ENCODE measurements around the gene NFKBIL1. TPM values are rescaled to one million over a fixed set of nuclear protein-coding genes. Genes with fewer than 3 reads are reported as not detected.

Gene NFKBIL1
- total RNA-seq, 1 experiment from 2014 or later: 15.1 TPM

DNA sequence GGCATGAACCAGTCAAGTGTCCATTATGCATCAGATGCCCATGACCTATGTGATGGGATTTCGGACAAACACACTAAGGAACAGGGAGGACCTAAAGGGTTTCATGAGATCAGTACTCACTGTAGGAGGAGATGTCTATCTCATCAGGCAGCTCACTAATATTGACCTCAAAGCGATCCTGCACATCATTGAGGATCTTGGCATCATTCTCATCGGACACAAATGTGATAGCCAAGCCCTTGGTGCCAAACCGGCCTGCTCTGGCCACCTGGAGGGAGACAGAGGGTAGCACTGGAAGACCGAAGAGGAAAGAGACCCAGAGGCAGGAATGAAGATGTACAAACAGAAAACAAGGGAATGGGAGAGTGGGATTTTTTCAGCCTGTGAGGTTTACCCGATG is 16.7 kb upstream of the NFKBIL1 start:
- Histone ChIP-seq H2AFZ (ENCODE audit: low read length) (no peak overlapping the region), H3K79me2 (ENCODE audit: insufficient read depth, low read length) (no peaks in the 10 kb centered on the region; the same call in 1 of the 2 replicates), H3K23me2 (ENCODE audit: insufficient read length, low read depth, low read length, poor library complexity, severe bottlenecking) (no peaks in the 10 kb centered on the region), H3K27ac (ENCODE audit: insufficient read length, low read depth, low read length) (no peak overlapping the region), H3T11ph (ENCODE audit: low read length) (no peak overlapping the region), H4K91ac (ENCODE audit: insufficient read length, low read depth, low read length) (no peak overlapping the region), H3K9ac (ENCODE audit: extremely low read depth, insufficient read length, low read length) (no peak overlapping the region), H2BK120ac (ENCODE audit: low read depth, low read length, poor library complexity, severe bottlenecking) (no peak overlapping the region), H3K56ac (ENCODE audit: insufficient read length, low read depth, low read length) (no peak overlapping the region), H3K4ac (ENCODE audit: low read depth, low read length) (no peak overlapping the region), H4K20me1 (ENCODE audit: control insufficient read depth, insufficient read depth, insufficient read length) (peaks cover 4% of the 10 kb centered on the region), H3K23ac (ENCODE audit: insufficient read length, low read depth, low read length) (no peak overlapping the region), H2BK5ac (ENCODE audit: insufficient read length, low read length) (no peak overlapping the region), H3K9me3 (ENCODE audit: control insufficient read depth, low read depth, low read length) (no peaks in the 10 kb centered on the region), H2BK20ac (ENCODE audit: low read depth, low read length, poor library complexity, severe bottlenecking) (no peak overlapping the region), H2BK15ac (ENCODE audit: low read depth, low read length) (no peak overlapping the region), H3K79me1 (ENCODE audit: insufficient read depth, low read depth, low read length, poor library complexity, severe bottlenecking) (peaks cover 7% of the 10 kb centered on the region), H3K4me1 (ENCODE audit: insufficient read depth, low read length) (no peaks in the 10 kb centered on the region; the same call in 1 of the 2 replicates), H2BK12ac (ENCODE audit: insufficient read length, low read depth, low read length) (no peak overlapping the region), H3K27me3 (ENCODE audit: insufficient read depth, low read length) (no peaks in the 10 kb centered on the region), H2AK5ac (ENCODE audit: insufficient read length, low read length) (no peak overlapping the region), H4K5ac (ENCODE audit: insufficient read length, low read depth, low read length) (no peak overlapping the region), H3K14ac (ENCODE audit: insufficient read depth, low read length) (no peak overlapping the region), H4K8ac (replicated peaks; ENCODE audit: insufficient read length, low read depth, low read length) (no peak overlapping the region), H3K18ac (ENCODE audit: insufficient read length, low read depth, low read length) (no peak overlapping the region), H3K4me2 (ENCODE audit: insufficient read depth, insufficient read length, low read length) (no peak overlapping the region)
- DNase-seq: no peak
- H3K36me3 Mint-ChIP-seq (ENCODE audit: insufficient read depth in 1 of 3, low read depth in 3 of 3): peaks cover 54 to 64% (median 59%) of the 10 kb centered on the region in 3 experiments
- WGBS (ENCODE audit: extremely low coverage, insufficient read length, low lambda C conversion rate): no CpG with 5 or more reads among the region's 6 CpGs
- H3K4me1 Mint-ChIP-seq: peaks cover 23 to 33% of the 10 kb centered on the region in 2 experiments
- TF ChIP-seq, protein P1, sequence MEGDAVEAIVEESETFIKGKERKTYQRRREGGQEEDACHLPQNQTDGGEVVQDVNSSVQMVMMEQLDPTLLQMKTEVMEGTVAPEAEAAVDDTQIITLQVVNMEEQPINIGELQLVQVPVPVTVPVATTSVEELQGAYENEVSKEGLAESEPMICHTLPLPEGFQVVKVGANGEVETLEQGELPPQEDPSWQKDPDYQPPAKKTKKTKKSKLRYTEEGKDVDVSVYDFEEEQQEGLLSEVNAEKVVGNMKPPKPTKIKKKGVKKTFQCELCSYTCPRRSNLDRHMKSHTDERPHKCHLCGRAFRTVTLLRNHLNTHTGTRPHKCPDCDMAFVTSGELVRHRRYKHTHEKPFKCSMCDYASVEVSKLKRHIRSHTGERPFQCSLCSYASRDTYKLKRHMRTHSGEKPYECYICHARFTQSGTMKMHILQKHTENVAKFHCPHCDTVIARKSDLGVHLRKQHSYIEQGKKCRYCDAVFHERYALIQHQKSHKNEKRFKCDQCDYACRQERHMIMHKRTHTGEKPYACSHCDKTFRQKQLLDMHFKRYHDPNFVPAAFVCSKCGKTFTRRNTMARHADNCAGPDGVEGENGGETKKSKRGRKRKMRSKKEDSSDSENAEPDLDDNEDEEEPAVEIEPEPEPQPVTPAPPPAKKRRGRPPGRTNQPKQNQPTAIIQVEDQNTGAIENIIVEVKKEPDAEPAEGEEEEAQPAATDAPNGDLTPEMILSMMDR (conservative IDR thresholded peaks at IDR 0.05): no peak; the same call in 2 of the 3 replicates
- H3K4me3 Mint-ChIP-seq: no peak overlapping the region
- H3K27ac Mint-ChIP-seq: peak overlapping the region in 2 of 3 experiments; percentile 19 to 28; a peak in 2 of 7 replicates
- H3K9me3 Mint-ChIP-seq: no peaks in the 10 kb centered on the region; a peak in 1 of 5 replicates
- no peaks in the 10 kb centered on the region for H3K27me3 Mint-ChIP-seq (ENCODE audit: low read depth)

Measured in H9 (cell line).